Astrocyte of the cerebellum (primary cell): ENCODE measurements around the gene KLHDC9.

Source experiments
- DNase-seq: peaks from one replicate; pipeline ENCODE4 v3.0.0-alpha.2; 2011; ENCODE audit warnings: low read depth
- H3K4me3 ChIP-seq: 2 replicates; pipeline ENCODE4 v1.5.1; 2011; ENCODE audit warnings: mild to moderate bottlenecking, low read depth, low read length, moderate library complexity
- CTCF ChIP-seq: IDR thresholded peaks from 2 replicates; pipeline ENCODE4 v1.5.1; 2012; ENCODE audit warnings: low read length, low read depth, moderate library complexity, mild to moderate bottlenecking; ENCODE audit errors: missing control alignments
- in situ Hi-C: cut with HindIII; loops from 2 replicates; pipeline ENCODE4 v1.10.0; 2017; ENCODE audit warnings: low sequenced_read_pairs

The KLHDC9 gene

GRCh38 chr1:161137881-161138280 lies 39.7 kb downstream of the KLHDC9 start:
- in situ Hi-C loops = no loop called here

GRCh38 chr1:161138431-161138830 lies 40.3 kb downstream of the KLHDC9 start:
- DNase-seq = no peak
- H3K4me3 ChIP-seq = no peak overlapping the region
- in situ Hi-C loops = no loop called here
- no peak for TF ChIP-seq CTCF

More at GRCh38 chr1:161137881-161138280, 39.7 kb downstream of the KLHDC9 start:
- TF ChIP-seq CTCF = no peak
- DNase-seq = no peak
- H3K4me3 ChIP-seq = no peak overlapping the region

DNA sequence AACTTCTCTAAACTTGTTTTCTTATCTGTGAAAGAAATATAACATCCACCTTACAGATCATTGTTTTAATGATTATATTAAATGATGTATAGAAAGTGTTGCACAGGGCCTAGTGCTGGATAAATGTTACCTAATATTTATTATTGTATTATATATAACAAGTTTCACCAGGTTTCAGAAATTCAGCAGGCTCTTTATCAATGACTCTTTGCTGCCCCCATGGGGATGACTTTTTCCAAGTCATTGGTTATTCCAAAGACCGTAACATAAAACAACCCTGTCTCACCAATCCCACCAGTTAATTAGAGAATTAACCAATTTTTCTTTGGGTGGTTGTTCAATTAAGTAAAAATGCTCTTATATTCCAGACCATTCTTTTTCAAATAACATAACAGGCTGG lies 41.6 kb downstream of the KLHDC9 start:
- H3K4me3 ChIP-seq = no peak overlapping the region
- in situ Hi-C loops = loop anchor here (10.0 kb wide), 1 partner anchor 95 kb away; the partner anchor contains the start of gene USF1
- DNase-seq = peak; percentile 35
- TF ChIP-seq CTCF = peak; percentile 61

- no peak for TF ChIP-seq CTCF
- DNase-seq = no peak
- in situ Hi-C loops = loop anchor here (10.0 kb wide), 1 partner anchor 96 kb away; the partner anchor contains the start of gene USF1
- no peak overlapping the region for H3K4me3 ChIP-seq
Observed at GRCh38 chr1:161140755-161141400, 42.7 kb downstream of the KLHDC9 start.

DNA sequence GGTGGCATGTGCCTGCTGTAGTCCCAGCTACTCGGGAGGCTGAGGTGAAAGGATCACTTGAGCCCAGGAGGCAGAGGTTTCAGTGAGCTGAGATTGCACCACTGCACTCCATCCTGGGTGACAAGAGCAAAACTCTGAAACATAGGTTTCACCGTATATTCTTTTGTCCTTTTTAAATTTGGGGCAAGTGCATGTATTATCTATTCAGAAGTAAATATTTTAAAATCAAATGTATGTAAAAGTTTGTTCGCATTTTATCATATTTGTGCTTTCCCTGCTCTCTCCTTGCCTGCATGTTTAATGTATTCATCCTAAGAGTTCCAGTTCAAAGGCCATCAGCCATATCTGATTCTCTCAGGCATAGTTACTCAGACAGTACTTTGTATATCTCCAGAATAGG lies 47.7 kb downstream of the KLHDC9 start:
- in situ Hi-C loops = loop anchor here (10.0 kb wide), 1 partner anchor 101 kb away; the partner anchor contains the start of gene USF1

More for the DNA sequence above, 47.7 kb downstream of the KLHDC9 start:
- no peak overlapping the region for H3K4me3 ChIP-seq
- no peak for TF ChIP-seq CTCF
- DNase-seq = no peak
